HG03432 (cell line): Measurements from ENCODE around the gene HJV.
A peak's percentile ranks its signal among the peaks of the same experiment; 100 is the strongest.

Experiments used
- ATAC-seq: cut with Tn5 transposase; IDR thresholded peaks from one replicate; pipeline ENCODE4 v1.9.1; 2021; ENCODE audit warnings: mild to moderate bottlenecking, moderate library complexity; ENCODE audit not compliant: unreplicated experiment

HJV gene

GRCh38 chr1:146022403-146023127 is 1.0 kb upstream of the HJV start:
- ATAC-seq = no peak

- no peak for ATAC-seq
Measured at GRCh38 chr1:146021050-146021445, 487 bp downstream of the HJV start.

- ATAC-seq = no peak
Measured at GRCh38 chr1:146020058-146021049, 1.2 kb downstream of the HJV start.

- ATAC-seq = no peak
Measured at GRCh38 chr1:146019231-146020057, 2.1 kb downstream of the HJV start.

GRCh38 chr1:146016891-146017290 is 4.6 kb downstream of the HJV start:
- no peak for ATAC-seq

- ATAC-seq = no peak
Measured at GRCh38 chr1:146013559-146013922, 8.0 kb downstream of the HJV start.

GRCh38 chr1:146012703-146013558 is 8.6 kb downstream of the HJV start:
- ATAC-seq = no peak

- no peak for ATAC-seq
Measured at GRCh38 chr1:146010126-146010738, 11.3 kb downstream of the HJV start.

GRCh38 chr1:146007489-146008133 is 13.9 kb downstream of the HJV start:
- no peak for ATAC-seq

GRCh38 chr1:146001709-146002108 is 19.8 kb downstream of the HJV start:
- no peak for ATAC-seq

- ATAC-seq = no peak
Measured at GRCh38 chr1:145999321-146000024, 22.1 kb downstream of the HJV start.

GRCh38 chr1:145997718-145998023 is 23.9 kb downstream of the HJV start:
- ATAC-seq = no peak

- peak; percentile 31 for ATAC-seq
Measured at GRCh38 chr1:145997016-145997717, 24.4 kb downstream of the HJV start.

- peak; percentile 94 for ATAC-seq
Measured at GRCh38 chr1:145996433-145997015, 25.0 kb downstream of the HJV start, which contains the start of gene TXNIP. TSS of gene TXNIP (minus strand) at chr1:145996579. CDS start at chr1:145996266, 313 bp downstream.

GRCh38 chr1:145995964-145996432 is 25.5 kb downstream of the HJV start:
- ATAC-seq = no peak

GRCh38 chr1:145995148-145995881 is 26.2 kb downstream of the HJV start:
- ATAC-seq = no peak
